HG03108 (cell line): Measurements from ENCODE around the gene DDIT4.
A peak's percentile ranks its signal among the peaks of the same experiment; 100 is the strongest.
"Not testable (repeated sequence)": the region's sequence is repeated elsewhere in the genome, so short reads cannot be mapped to it uniquely, and the experiment has no call there.

Source experiments
- ATAC-seq: cut with Tn5 transposase; IDR thresholded peaks from one replicate; pipeline ENCODE4 v1.9.1; 2021; ENCODE audit warnings: moderate library complexity; ENCODE audit not compliant: unreplicated experiment

DDIT4 gene

GRCh38 chr10:72267381-72267780 lies 6.3 kb upstream of the DDIT4 start:
- no peak for ATAC-seq

GRCh38 chr10:72267819-72268399 lies 5.8 kb upstream of the DDIT4 start:
- no peak for ATAC-seq

GRCh38 chr10:72268475-72269200 lies 5.1 kb upstream of the DDIT4 start:
- ATAC-seq: not testable (repeated sequence)

- no peak for ATAC-seq
These were observed 3.0 kb upstream of the DDIT4 start for GRCh38 chr10:72270607-72271281.

- peak; percentile 16 for ATAC-seq
These were observed 875 bp upstream of the DDIT4 start for GRCh38 chr10:72272689-72273409.

- ATAC-seq: no peak
These were observed 547 bp downstream of the DDIT4 start for GRCh38 chr10:72274213-72274729.

GRCh38 chr10:72274730-72275350 lies 1.1 kb downstream of the DDIT4 start:
- no peak for ATAC-seq

GRCh38 chr10:72275351-72276012 lies 1.8 kb downstream of the DDIT4 start:
- no peak for ATAC-seq

- ATAC-seq: no peak
These were observed 2.3 kb downstream of the DDIT4 start for GRCh38 chr10:72276013-72276387.

- no peak for ATAC-seq
These were observed 3.0 kb downstream of the DDIT4 start for GRCh38 chr10:72276421-72277339.

- no peak for ATAC-seq
These were observed 3.7 kb downstream of the DDIT4 start for GRCh38 chr10:72277340-72277995.

- no peak for ATAC-seq
These were observed 4.4 kb downstream of the DDIT4 start for GRCh38 chr10:72277996-72278667.

GRCh38 chr10:72278668-72279393 lies 5.1 kb downstream of the DDIT4 start:
- ATAC-seq: no peak

- not testable (repeated sequence) for ATAC-seq
These were observed 5.9 kb downstream of the DDIT4 start for GRCh38 chr10:72279587-72279986.

- no peak for ATAC-seq
These were observed 9.4 kb downstream of the DDIT4 start for GRCh38 chr10:72283131-72283530.

GRCh38 chr10:72285972-72286521 lies 12.3 kb downstream of the DDIT4 start:
- no peak for ATAC-seq

- no peak for ATAC-seq
These were observed 17.4 kb downstream of the DDIT4 start for GRCh38 chr10:72291019-72291532.
